Measurements from ENCODE around the gene MDH2.
"Not testable (repeated sequence)": the region's sequence is repeated elsewhere in the genome, so short reads cannot be mapped to it uniquely, and the experiment has no call there.

Gene MDH2

GRCh38 chr7:76106893-76107292 is 59.0 kb downstream of the MDH2 start:
- Histone ChIP-seq H3K4me2 (ENCODE audit: low read depth, low read length, poor library complexity, severe bottlenecking) (no peak overlapping the region), H3K9ac (ENCODE audit: low read depth, low read length, poor library complexity, severe bottlenecking) (no peak overlapping the region), H3K4me3 (ENCODE audit: low read length, poor library complexity, severe bottlenecking) (no peak overlapping the region)

DNA sequence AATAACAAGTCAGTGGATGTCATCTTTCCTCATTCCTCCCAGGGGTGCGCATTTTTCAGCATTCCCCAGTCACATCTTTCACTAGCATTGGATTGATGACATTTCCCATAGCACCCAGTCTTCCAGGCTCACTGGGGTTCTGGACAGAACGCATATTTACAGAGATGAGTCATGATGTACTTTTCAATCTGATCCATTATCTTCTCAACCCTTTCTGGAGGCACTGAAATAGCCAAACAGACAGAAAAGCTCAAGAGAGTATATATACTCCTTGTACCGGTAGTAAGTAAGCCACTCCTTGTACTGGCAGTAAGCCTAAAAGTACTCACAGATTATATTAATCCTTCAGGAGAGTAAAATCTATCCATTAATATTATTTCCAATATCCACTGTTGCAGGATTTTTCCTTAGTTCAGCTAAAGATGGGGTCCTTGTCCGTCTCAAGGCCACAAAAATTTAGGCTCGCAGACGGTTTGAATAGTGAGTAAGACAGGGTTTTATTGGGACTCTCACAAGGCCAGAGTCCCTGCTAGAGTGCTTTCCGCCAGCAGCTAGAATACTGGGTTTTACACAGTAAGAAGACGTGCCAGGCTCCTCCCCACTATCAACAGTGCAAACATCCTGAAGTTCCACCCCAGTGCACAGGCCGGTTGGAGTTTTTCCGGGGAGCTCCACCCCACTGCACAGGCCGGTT is 60.8 kb downstream of the MDH2 start:
- H3K4me3 ChIP-seq (ENCODE audit: low read length, poor library complexity, severe bottlenecking), result no peak overlapping the region
- H3K9ac ChIP-seq (ENCODE audit: low read depth, low read length, poor library complexity, severe bottlenecking), result no peak overlapping the region
- no peaks in the 10 kb centered on the region for H3K4me1 ChIP-seq (ENCODE audit: insufficient read depth, low read length, poor library complexity, severe bottlenecking)
- no peak overlapping the region for H2AFZ ChIP-seq (ENCODE audit: low read length)
- H3K36me3 ChIP-seq (ENCODE audit: insufficient read depth, low read length), result no peaks in the 10 kb centered on the region
- TF ChIP-seq, protein P1, sequence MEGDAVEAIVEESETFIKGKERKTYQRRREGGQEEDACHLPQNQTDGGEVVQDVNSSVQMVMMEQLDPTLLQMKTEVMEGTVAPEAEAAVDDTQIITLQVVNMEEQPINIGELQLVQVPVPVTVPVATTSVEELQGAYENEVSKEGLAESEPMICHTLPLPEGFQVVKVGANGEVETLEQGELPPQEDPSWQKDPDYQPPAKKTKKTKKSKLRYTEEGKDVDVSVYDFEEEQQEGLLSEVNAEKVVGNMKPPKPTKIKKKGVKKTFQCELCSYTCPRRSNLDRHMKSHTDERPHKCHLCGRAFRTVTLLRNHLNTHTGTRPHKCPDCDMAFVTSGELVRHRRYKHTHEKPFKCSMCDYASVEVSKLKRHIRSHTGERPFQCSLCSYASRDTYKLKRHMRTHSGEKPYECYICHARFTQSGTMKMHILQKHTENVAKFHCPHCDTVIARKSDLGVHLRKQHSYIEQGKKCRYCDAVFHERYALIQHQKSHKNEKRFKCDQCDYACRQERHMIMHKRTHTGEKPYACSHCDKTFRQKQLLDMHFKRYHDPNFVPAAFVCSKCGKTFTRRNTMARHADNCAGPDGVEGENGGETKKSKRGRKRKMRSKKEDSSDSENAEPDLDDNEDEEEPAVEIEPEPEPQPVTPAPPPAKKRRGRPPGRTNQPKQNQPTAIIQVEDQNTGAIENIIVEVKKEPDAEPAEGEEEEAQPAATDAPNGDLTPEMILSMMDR (conservative IDR thresholded peaks at IDR 0.05; ENCODE audit: low read length), result no peak
- no peak for TF ChIP-seq EZH2phosphoT487 (IDR thresholded peaks at IDR 0.05; ENCODE audit: borderline replicate concordance)
- H3K4me2 ChIP-seq (ENCODE audit: low read depth, low read length, poor library complexity, severe bottlenecking), result no peak overlapping the region
- no peaks in the 10 kb centered on the region for H3K9me2 ChIP-seq (replicated peaks; ENCODE audit: low read depth, low read length)
- no peaks in the 10 kb centered on the region for H3K79me2 ChIP-seq (ENCODE audit: insufficient read depth, low read length)
- H4K20me1 ChIP-seq (ENCODE audit: insufficient read depth, low read length, poor library complexity, severe bottlenecking), result no peaks in the 10 kb centered on the region
- H3K27me3 ChIP-seq (ENCODE audit: insufficient read depth, low read length, poor library complexity, severe bottlenecking), result no peaks in the 10 kb centered on the region
- H3K9me3 ChIP-seq (ENCODE audit: insufficient read depth, low read depth, low read length), result no peaks in the 10 kb centered on the region
- H3F3A ChIP-seq (ENCODE audit: low read depth), result no peaks in the 10 kb centered on the region

More at GRCh38 chr7:76106893-76107292, 59.0 kb downstream of the MDH2 start:
- H3K36me3 ChIP-seq (ENCODE audit: insufficient read depth, low read length), result no peaks in the 10 kb centered on the region
- H3K9me2 ChIP-seq (replicated peaks; ENCODE audit: low read depth, low read length), result no peaks in the 10 kb centered on the region
- no peaks in the 10 kb centered on the region for H3F3A ChIP-seq (ENCODE audit: low read depth)
- H2AFZ ChIP-seq (ENCODE audit: low read length), result no peak overlapping the region
- peaks cover 8% of the 10 kb centered on the region for H3K4me1 ChIP-seq (ENCODE audit: insufficient read depth, low read length, poor library complexity, severe bottlenecking)
- no peaks in the 10 kb centered on the region for H3K79me2 ChIP-seq (ENCODE audit: insufficient read depth, low read length)
- no peak for TF ChIP-seq EZH2phosphoT487 (IDR thresholded peaks at IDR 0.05; ENCODE audit: borderline replicate concordance)
- TF ChIP-seq, protein P1 (conservative IDR thresholded peaks at IDR 0.05; ENCODE audit: low read length), result no peak
- H4K20me1 ChIP-seq (ENCODE audit: insufficient read depth, low read length, poor library complexity, severe bottlenecking), result no peaks in the 10 kb centered on the region
- no peaks in the 10 kb centered on the region for H3K27me3 ChIP-seq (ENCODE audit: insufficient read depth, low read length, poor library complexity, severe bottlenecking)
- no peaks in the 10 kb centered on the region for H3K9me3 ChIP-seq (ENCODE audit: insufficient read depth, low read depth, low read length)

GRCh38 chr7:76113042-76113630 is 65.2 kb downstream of the MDH2 start:
- not testable (repeated sequence) for H3K9me3 ChIP-seq (ENCODE audit: insufficient read depth, low read depth, low read length); H3K9me2 ChIP-seq (replicated peaks; ENCODE audit: low read depth, low read length); H3K27me3 ChIP-seq (ENCODE audit: insufficient read depth, low read length, poor library complexity, severe bottlenecking); H3K9ac ChIP-seq (ENCODE audit: low read depth, low read length, poor library complexity, severe bottlenecking); H3K4me1 ChIP-seq (ENCODE audit: insufficient read depth, low read length, poor library complexity, severe bottlenecking); H3F3A ChIP-seq (ENCODE audit: low read depth); H3K4me2 ChIP-seq (ENCODE audit: low read depth, low read length, poor library complexity, severe bottlenecking); H3K79me2 ChIP-seq (ENCODE audit: insufficient read depth, low read length); H3K36me3 ChIP-seq (ENCODE audit: insufficient read depth, low read length); H3K4me3 ChIP-seq (ENCODE audit: low read length, poor library complexity, severe bottlenecking); H2AFZ ChIP-seq (ENCODE audit: low read length); H4K20me1 ChIP-seq (ENCODE audit: insufficient read depth, low read length, poor library complexity, severe bottlenecking)

DNA sequence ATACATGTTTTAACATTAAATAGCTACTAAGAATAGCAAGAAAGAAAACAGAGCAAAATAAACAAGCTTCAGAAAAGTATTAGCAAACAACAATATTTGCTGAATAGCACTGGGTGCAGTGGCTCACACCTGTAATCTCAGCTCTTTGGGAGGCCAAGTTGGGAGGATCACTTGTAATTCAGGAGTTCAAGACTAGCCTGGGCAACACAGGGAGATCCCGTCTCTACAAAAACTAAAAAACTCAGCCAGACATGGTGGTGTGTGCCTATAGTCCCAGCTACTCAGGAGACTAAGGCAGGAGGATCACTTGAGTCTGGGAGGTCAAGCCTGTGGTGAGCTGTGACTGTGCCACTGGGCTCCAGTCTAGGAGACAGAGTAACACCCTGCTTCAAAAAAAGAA is 66.8 kb downstream of the MDH2 start:
- H3K9ac ChIP-seq (ENCODE audit: low read depth, low read length, poor library complexity, severe bottlenecking), result not testable (repeated sequence)

More for the DNA sequence above, 66.8 kb downstream of the MDH2 start:
- not testable (repeated sequence) for H3K36me3 ChIP-seq (ENCODE audit: insufficient read depth, low read length); H3K4me2 ChIP-seq (ENCODE audit: low read depth, low read length, poor library complexity, severe bottlenecking); H3K4me3 ChIP-seq (ENCODE audit: low read length, poor library complexity, severe bottlenecking); H3K9me2 ChIP-seq (replicated peaks; ENCODE audit: low read depth, low read length); H3K9me3 ChIP-seq (ENCODE audit: insufficient read depth, low read depth, low read length); H3F3A ChIP-seq (ENCODE audit: low read depth); H3K79me2 ChIP-seq (ENCODE audit: insufficient read depth, low read length); H4K20me1 ChIP-seq (ENCODE audit: insufficient read depth, low read length, poor library complexity, severe bottlenecking); H3K27me3 ChIP-seq (ENCODE audit: insufficient read depth, low read length, poor library complexity, severe bottlenecking); H2AFZ ChIP-seq (ENCODE audit: low read length); H3K4me1 ChIP-seq (ENCODE audit: insufficient read depth, low read length, poor library complexity, severe bottlenecking)

All from Loucy (cell line).